HepG2 (cell line): ENCODE data around the gene AP1G1. TPM values are rescaled to one million over a fixed set of nuclear protein-coding genes. Genes with fewer than 3 reads are reported as not detected.
A peak's percentile ranks its signal among the peaks of the same experiment; 100 is the strongest.

Source experiments
- FOXA3 ChIP-seq: IDR thresholded peaks from 2 replicates; pipeline ENCODE4 v1.6.1; 2016; ENCODE audit warnings: missing genetic modification reagents, missing compliant biosample characterization
- FOXK1 ChIP-seq: sonication (generic); formaldehyde crosslinking; IDR thresholded peaks from 2 replicates; pipeline ENCODE4 v1.4.0; 2020; ENCODE audit warnings: low read depth, missing genetic modification reagents, borderline replicate concordance
- FOXM1 ChIP-seq: sonication (generic); formaldehyde crosslinking; IDR thresholded peaks from 2 replicates; pipeline ENCODE4 v1.5.0; 2020; ENCODE audit warnings: missing genetic modification reagents
- KLF16 ChIP-seq, 2 experiments: sonication (generic) in 1 of 2; formaldehyde crosslinking in 1 of 2; IDR thresholded peaks; 2 replicates each; pipeline versions ENCODE4 v1.6.1 to v1.8.0; 2016 to 2023; ENCODE audit warnings: missing genetic modification reagents in 2 of 2, missing compliant biosample characterization in 1 of 2
- PAWR ChIP-seq: sonication (generic); formaldehyde crosslinking; IDR thresholded peaks from 2 replicates; pipeline ENCODE4 v1.4.0; 2020; ENCODE audit warnings: missing genetic modification reagents, mild to moderate bottlenecking, borderline replicate concordance
- TBX2 ChIP-seq: sonication (generic); formaldehyde crosslinking; IDR thresholded peaks from 2 replicates; pipeline ENCODE4 v1.5.0; 2020; ENCODE audit warnings: missing genetic modification reagents, mild to moderate bottlenecking, borderline replicate concordance
- TP53 ChIP-seq: sonication (generic); formaldehyde crosslinking; conservative IDR thresholded peaks from 2 replicates; pipeline ENCODE4 v1.4.0; 2020; ENCODE audit warnings: missing genetic modification reagents
- ZBTB3 ChIP-seq: sonication (generic); formaldehyde crosslinking; IDR thresholded peaks from 2 replicates; pipeline ENCODE4 v1.4.0; 2020; ENCODE audit warnings: low read depth, mild to moderate bottlenecking, moderate library complexity, missing genetic modification reagents, borderline replicate concordance
- ZEB1 ChIP-seq: IDR thresholded peaks from 2 replicates; pipeline ENCODE4 v1.6.1; 2012; ENCODE audit warnings: mild to moderate bottlenecking, low read depth, inconsistent platforms; ENCODE audit not compliant: insufficient replicate concordance
- ZFY ChIP-seq: sonication (generic); formaldehyde crosslinking; IDR thresholded peaks from 2 replicates; pipeline ENCODE4 v1.4.0; 2020; ENCODE audit warnings: missing genetic modification reagents
- ZNF143 ChIP-seq: sonication (generic); formaldehyde crosslinking; IDR thresholded peaks from 2 replicates; pipeline ENCODE4 v1.4.0; 2020; ENCODE audit warnings: missing genetic modification reagents
- ZNF317 ChIP-seq: sonication (generic); formaldehyde crosslinking; IDR thresholded peaks from 2 replicates; pipeline ENCODE4 v1.5.0; 2020; ENCODE audit warnings: mild to moderate bottlenecking, missing genetic modification reagents
- ZNF547 ChIP-seq: sonication (generic); formaldehyde crosslinking; IDR thresholded peaks from 2 replicates; pipeline ENCODE4 v1.5.1; 2020; ENCODE audit warnings: mild to moderate bottlenecking, missing genetic modification reagents
- ZNF570 ChIP-seq: sonication (generic); formaldehyde crosslinking; IDR thresholded peaks from 2 replicates; pipeline ENCODE4 v1.4.0; 2020; ENCODE audit warnings: mild to moderate bottlenecking, missing genetic modification reagents, borderline replicate concordance
- ZSCAN9 ChIP-seq: IDR thresholded peaks from 2 replicates; pipeline ENCODE4 v1.6.1; 2016; ENCODE audit warnings: borderline replicate concordance
- polyA plus RNA-seq, 8 experiments: library from polyadenylated mRNA; depleted of rRNA in 3 of 8; stranded (reverse) in 7 of 8; unstranded in 1 of 8; fragments of >200 nt; fragmentation: Illumina TruSeq in 4 of 8; extraction: Trizol in 4 of 8; gene quantifications; 2 replicates each; pipeline versions ENCODE4 v1.2.1 to v1.2.3, GENCODE V29; 2011 to 2016; ENCODE audit warnings: low read depth in 4 of 8, missing spikeins in 1 of 8, mixed read lengths in 1 of 8; ENCODE audit not compliant: insufficient read depth in 1 of 8
- total RNA-seq, 5 experiments: library from RNA; depleted of rRNA; stranded (reverse); fragments of >200 nt; fragmentation: Illumina TruSeq; extraction: Trizol; gene quantifications; 2 replicates each; pipeline ENCODE4 v1.2.3, GENCODE V29; 2016; ENCODE audit warnings: low read depth in 1 of 5
- TF ChIP-seq, protein P1 (sequence below): IDR thresholded peaks from 2 replicates; pipeline ENCODE4 v1.6.1; 2016; ENCODE audit warnings: missing compliant biosample characterization, missing genetic modification reagents, borderline replicate concordance
- TF ChIP-seq, protein P2 (sequence below): sonication (generic); formaldehyde crosslinking; IDR thresholded peaks from 2 replicates; pipeline ENCODE4 v1.4.0; 2020; ENCODE audit warnings: mild to moderate bottlenecking, missing genetic modification reagents, borderline replicate concordance
- TF ChIP-seq, protein P3 (sequence below): sonication (generic); formaldehyde crosslinking; IDR thresholded peaks from 2 replicates; pipeline ENCODE4 v1.8.0; 2022; ENCODE audit warnings: mild to moderate bottlenecking, missing genetic modification reagents, moderate library complexity
- TF ChIP-seq, protein P4 (sequence below): IDR thresholded peaks from 2 replicates; pipeline ENCODE4 v1.6.1; 2016
- TF ChIP-seq, protein P5 (sequence below): sonication (generic); formaldehyde crosslinking; IDR thresholded peaks from 2 replicates; pipeline ENCODE4 v1.5.1; 2020; ENCODE audit warnings: mild to moderate bottlenecking, missing genetic modification reagents, borderline replicate concordance

AP1G1 gene
- total and polyA plus RNA-seq, 2 of the 13 experiments (the other 11 are each of a cell fraction or from before 2014, with no cell fraction given) = 62.2 to 66.2 TPM

DNA sequence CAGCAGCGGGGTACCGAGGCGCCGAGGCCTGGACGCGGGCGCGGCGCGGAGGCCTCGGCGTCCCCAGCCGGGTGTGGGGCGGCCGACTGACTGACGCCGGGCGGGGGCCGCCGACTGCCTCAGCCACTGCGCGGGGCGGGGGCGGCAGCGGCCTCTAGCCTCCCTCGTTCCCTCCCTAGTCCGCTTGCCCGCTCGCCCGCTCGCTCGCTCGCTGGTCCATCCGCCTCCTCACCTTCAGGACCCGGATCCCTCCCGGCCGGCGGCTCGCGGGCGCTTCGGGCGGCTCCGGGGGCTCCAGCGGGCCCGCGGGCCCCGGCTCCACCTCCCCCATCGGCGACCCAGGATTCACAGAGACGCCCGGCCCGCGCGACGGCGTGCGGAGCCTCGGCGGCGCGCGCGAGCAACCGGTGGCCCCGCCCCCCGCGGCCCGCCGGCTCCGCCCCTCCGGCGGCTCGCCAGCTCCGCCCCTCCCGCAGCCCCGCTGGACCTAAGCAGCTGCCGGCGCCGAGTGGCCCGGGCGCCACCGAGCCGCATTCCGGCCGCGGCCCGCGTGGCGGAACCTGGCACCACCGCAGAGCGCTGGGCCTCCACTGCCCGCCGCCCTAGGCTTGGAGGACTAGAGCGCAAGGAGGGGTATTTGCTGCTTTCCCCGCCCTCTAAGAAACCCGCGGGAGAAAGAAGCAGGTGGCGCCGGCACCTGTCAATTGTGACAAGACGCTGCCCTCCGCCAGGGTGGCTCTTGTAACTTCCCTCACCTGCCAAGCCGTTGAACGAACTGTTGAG is 84.9 kb downstream of the AP1G1 start (continued):
- TF ChIP-seq TBX2 (CRISPR knock-in tag) = no peak; the same call in 1 of the 2 replicates
- no peak for TF ChIP-seq KLF16 (CRISPR knock-in tag; IDR thresholded peaks at IDR 0.05)
- TF ChIP-seq, protein P1, sequence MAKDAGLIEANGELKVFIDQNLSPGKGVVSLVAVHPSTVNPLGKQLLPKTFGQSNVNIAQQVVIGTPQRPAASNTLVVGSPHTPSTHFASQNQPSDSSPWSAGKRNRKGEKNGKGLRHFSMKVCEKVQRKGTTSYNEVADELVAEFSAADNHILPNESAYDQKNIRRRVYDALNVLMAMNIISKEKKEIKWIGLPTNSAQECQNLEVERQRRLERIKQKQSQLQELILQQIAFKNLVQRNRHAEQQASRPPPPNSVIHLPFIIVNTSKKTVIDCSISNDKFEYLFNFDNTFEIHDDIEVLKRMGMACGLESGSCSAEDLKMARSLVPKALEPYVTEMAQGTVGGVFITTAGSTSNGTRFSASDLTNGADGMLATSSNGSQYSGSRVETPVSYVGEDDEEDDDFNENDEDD (CRISPR knock-in tag) = peak; percentile 27; the same call in 1 of the 2 replicates
- peak; percentile 30; the same call in 1 of the 2 replicates for TF ChIP-seq FOXA3
- TF ChIP-seq PAWR (CRISPR knock-in tag) = no peak; the same call in 1 of the 2 replicates
- TF ChIP-seq ZSCAN9 = no peak
- TF ChIP-seq ZNF570 (CRISPR knock-in tag) = no peak
- TF ChIP-seq ZNF317 (CRISPR knock-in tag) = no peak
- TF ChIP-seq, protein P2, sequence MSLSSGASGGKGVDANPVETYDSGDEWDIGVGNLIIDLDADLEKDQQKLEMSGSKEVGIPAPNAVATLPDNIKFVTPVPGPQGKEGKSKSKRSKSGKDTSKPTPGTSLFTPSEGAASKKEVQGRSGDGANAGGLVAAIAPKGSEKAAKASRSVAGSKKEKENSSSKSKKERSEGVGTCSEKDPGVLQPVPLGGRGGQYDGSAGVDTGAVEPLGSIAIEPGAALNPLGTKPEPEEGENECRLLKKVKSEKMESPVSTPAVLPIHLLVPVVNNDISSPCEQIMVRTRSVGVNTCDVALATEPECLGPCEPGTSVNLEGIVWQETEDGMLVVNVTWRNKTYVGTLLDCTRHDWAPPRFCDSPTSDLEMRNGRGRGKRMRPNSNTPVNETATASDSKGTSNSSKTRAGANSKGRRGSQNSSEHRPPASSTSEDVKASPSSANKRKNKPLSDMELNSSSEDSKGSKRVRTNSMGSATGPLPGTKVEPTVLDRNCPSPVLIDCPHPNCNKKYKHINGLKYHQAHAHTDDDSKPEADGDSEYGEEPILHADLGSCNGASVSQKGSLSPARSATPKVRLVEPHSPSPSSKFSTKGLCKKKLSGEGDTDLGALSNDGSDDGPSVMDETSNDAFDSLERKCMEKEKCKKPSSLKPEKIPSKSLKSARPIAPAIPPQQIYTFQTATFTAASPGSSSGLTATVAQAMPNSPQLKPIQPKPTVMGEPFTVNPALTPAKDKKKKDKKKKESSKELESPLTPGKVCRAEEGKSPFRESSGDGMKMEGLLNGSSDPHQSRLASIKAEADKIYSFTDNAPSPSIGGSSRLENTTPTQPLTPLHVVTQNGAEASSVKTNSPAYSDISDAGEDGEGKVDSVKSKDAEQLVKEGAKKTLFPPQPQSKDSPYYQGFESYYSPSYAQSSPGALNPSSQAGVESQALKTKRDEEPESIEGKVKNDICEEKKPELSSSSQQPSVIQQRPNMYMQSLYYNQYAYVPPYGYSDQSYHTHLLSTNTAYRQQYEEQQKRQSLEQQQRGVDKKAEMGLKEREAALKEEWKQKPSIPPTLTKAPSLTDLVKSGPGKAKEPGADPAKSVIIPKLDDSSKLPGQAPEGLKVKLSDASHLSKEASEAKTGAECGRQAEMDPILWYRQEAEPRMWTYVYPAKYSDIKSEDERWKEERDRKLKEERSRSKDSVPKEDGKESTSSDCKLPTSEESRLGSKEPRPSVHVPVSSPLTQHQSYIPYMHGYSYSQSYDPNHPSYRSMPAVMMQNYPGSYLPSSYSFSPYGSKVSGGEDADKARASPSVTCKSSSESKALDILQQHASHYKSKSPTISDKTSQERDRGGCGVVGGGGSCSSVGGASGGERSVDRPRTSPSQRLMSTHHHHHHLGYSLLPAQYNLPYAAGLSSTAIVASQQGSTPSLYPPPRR (CRISPR knock-in tag) = no peak
- TF ChIP-seq ZFY (CRISPR knock-in tag) = peak; percentile 91
- no peak for TF ChIP-seq FOXM1
- TF ChIP-seq, protein P3, sequence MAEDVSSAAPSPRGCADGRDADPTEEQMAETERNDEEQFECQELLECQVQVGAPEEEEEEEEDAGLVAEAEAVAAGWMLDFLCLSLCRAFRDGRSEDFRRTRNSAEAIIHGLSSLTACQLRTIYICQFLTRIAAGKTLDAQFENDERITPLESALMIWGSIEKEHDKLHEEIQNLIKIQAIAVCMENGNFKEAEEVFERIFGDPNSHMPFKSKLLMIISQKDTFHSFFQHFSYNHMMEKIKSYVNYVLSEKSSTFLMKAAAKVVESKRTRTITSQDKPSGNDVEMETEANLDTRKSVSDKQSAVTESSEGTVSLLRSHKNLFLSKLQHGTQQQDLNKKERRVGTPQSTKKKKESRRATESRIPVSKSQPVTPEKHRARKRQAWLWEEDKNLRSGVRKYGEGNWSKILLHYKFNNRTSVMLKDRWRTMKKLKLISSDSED (CRISPR knock-in tag) = no peak
- TF ChIP-seq ZBTB3 (CRISPR knock-in tag) = no peak
- TF ChIP-seq, protein P4, sequence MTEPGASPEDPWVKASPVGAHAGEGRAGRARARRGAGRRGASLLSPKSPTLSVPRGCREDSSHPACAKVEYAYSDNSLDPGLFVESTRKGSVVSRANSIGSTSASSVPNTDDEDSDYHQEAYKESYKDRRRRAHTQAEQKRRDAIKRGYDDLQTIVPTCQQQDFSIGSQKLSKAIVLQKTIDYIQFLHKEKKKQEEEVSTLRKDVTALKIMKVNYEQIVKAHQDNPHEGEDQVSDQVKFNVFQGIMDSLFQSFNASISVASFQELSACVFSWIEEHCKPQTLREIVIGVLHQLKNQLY (CRISPR knock-in tag) = no peak
- TF ChIP-seq, protein P5, sequence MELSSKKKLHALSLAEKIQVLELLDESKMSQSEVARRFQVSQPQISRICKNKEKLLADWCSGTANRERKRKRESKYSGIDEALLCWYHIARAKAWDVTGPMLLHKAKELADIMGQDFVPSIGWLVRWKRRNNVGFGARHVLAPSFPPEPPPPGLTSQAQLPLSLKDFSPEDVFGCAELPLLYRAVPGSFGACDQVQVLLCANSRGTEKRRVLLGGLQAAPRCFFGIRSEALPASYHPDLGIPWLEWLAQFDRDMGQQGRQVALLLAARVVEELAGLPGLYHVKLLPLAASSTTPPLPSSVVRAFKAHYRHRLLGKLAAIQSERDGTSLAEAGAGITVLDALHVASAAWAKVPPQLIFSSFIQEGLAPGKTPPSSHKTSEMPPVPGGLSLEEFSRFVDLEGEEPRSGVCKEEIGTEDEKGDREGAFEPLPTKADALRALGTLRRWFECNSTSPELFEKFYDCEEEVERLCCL (CRISPR knock-in tag) = no peak
- TF ChIP-seq ZNF547 (CRISPR knock-in tag) = peak; percentile 94; the same call in 1 of the 2 replicates
- no peak for TF ChIP-seq FOXK1 (CRISPR knock-in tag)
- no peak for TF ChIP-seq TP53 (CRISPR knock-in tag)
- no peak for TF ChIP-seq ZEB1
- no peak for TF ChIP-seq ZNF143 (CRISPR knock-in tag)
